Esophagus (tissue), 2 donors: Measurements from ENCODE around the gene MEST. TPM values are rescaled to one million over a fixed set of nuclear protein-coding genes. Genes with fewer than 3 reads are reported as not detected.
"Not testable (repeated sequence)": the region's sequence is repeated elsewhere in the genome, so short reads cannot be mapped to it uniquely, and the experiment has no call there.

Experiments used
- H3K27ac ChIP-seq, 2 donors: one replicate each; pipeline ENCODE4 v1.5.1; 2013; ENCODE audit warnings: low read depth in 2 of 2, mild to moderate bottlenecking in 2 of 2, inconsistent platforms in 1 of 2, low read length in 1 of 2, moderate library complexity in 1 of 2
- H3K27me3 ChIP-seq, 2 donors: one replicate each; pipeline ENCODE4 v1.6.1; 2013; ENCODE audit warnings: low read length in 2 of 2, control low read depth in 1 of 2, mild to moderate bottlenecking in 1 of 2; ENCODE audit not compliant: insufficient read depth in 2 of 2, control insufficient read depth in 1 of 2
- H3K36me3 ChIP-seq, 2 donors: one replicate each; pipeline ENCODE4 v1.6.1; 2013; ENCODE audit warnings: low read length in 1 of 2; ENCODE audit not compliant: control insufficient read depth in 2 of 2, insufficient read depth in 2 of 2
- H3K4me1 ChIP-seq, 2 donors: one replicate each; pipeline ENCODE4 v1.6.1; 2013; ENCODE audit warnings: low read length in 1 of 2; ENCODE audit not compliant: control insufficient read depth in 2 of 2, insufficient read depth in 2 of 2
- H3K4me3 ChIP-seq, 2 donors: one replicate each; pipeline ENCODE4 v1.5.1; 2013; ENCODE audit warnings: low read length in 2 of 2, mild to moderate bottlenecking in 2 of 2, low read depth in 1 of 2, moderate library complexity in 1 of 2
- H3K9me3 ChIP-seq, 2 donors: one replicate each; pipeline ENCODE4 v1.6.1; 2013; ENCODE audit warnings: mild to moderate bottlenecking in 2 of 2, low read depth in 1 of 2, low read length in 1 of 2, moderate library complexity in 1 of 2; ENCODE audit not compliant: control insufficient read depth in 2 of 2, insufficient read depth in 1 of 2
- WGBS, 2 donors: extraction: QIAGEN DNeasy Blood & Tissue Kit; methylation state at CpG; one replicate each; pipeline ENCODE4 v1.1.7; 2013; 5-methylcytosine and 5-hydroxymethylcytosine counted together
- polyA plus RNA-seq, 2 donors: library from polyadenylated mRNA; stranded (reverse); fragments of 200-250 nt; gene quantifications; one replicate each; pipeline ENCODE4 v1.2.3, GENCODE V29; 2013
- donor health status: healthy with polysubstance abuse.
- donor health status: Bipolar disorder and iron deficiency.

MEST gene
- polyA plus RNA-seq, 2 donors = 4.8 to 8.6 TPM

- H3K36me3 ChIP-seq = not testable (repeated sequence)
Measured at GRCh38 chr7:130512038-130512437, 20.2 kb downstream of the MEST start.

DNA sequence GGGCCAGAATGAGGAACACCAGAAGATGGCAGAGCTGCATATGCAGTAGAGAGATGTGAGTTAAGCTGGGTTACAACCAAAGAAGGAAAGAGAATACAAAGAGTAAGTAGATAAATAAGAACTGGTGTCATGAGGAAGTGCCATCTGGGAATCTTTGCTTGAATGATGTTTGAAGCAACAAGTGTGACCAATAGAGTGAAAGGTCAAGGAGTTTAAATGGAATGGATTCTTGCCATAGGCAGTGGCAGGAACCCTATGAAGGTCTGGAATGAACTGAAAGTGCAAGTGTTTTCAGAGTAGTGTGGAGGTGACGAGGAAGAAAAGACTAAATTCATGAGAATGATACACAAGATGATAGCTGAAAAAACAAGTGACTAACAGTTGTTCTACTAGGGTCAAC is 21.6 kb downstream of the MEST start:
- Histone ChIP-seq H3K4me1 (no peaks in the 10 kb centered on the region), H3K36me3 (peaks cover 3% of the 10 kb centered on the region in 2 donors), H3K4me3 (no peak overlapping the region), H3K27ac (no peak overlapping the region), H3K27me3 (no peaks in the 10 kb centered on the region), H3K9me3 (no peaks in the 10 kb centered on the region)
- 93 to 95% methylated on average over 1 of the region's 1 CpG for WGBS, 2 donors

More at GRCh38 chr7:130512038-130512437, 20.2 kb downstream of the MEST start:
- not testable (repeated sequence) for H3K4me1 ChIP-seq, H3K27me3 ChIP-seq, H3K9me3 ChIP-seq, H3K27ac ChIP-seq, H3K4me3 ChIP-seq
- 82 to 95% methylated on average over 3 of the region's 3 CpGs for WGBS, 2 donors

DNA sequence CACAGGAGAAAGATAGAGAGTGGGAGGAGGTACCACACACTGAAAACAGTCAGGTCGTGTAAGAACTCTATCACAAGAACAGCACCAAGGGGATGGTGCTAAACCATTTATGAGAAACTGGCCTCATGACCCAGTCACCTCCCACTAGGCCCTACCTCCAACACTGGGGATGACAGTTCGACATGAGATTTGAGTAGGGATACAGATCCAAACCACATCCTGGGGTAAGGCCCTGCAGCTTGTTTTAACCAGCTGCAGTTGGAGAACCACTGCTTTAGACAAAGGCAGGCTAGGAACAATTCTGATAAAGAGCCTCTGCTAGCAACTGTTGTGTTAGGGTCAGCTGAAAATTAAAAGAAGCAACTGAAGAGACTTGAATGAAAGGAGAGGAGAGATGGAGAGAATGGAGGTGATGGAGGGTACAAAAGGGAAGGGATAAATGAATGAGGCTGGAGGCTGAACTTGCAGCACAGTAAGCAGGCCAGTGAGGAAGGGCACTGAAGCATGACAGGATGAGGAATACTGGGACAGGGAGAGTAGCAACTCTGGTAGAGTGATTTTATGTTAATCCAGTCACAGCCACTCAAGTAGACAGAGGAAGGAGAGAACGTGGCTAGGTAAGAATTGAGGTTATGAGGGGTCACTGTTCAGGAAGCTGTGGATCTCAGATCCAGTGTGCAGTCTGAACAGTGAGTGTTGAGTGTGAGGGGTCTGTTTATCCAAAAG is 23.6 kb downstream of the MEST start:
- no peak overlapping the region for H3K27ac ChIP-seq
- WGBS, 2 donors = 77 to 81% methylated on average over 3 of the region's 3 CpGs
- H3K4me3 ChIP-seq = no peak overlapping the region
- H3K36me3 ChIP-seq = no peaks in the 10 kb centered on the region
- H3K27me3 ChIP-seq = no peaks in the 10 kb centered on the region
- H3K9me3 ChIP-seq = no peaks in the 10 kb centered on the region
- no peaks in the 10 kb centered on the region for H3K4me1 ChIP-seq

DNA sequence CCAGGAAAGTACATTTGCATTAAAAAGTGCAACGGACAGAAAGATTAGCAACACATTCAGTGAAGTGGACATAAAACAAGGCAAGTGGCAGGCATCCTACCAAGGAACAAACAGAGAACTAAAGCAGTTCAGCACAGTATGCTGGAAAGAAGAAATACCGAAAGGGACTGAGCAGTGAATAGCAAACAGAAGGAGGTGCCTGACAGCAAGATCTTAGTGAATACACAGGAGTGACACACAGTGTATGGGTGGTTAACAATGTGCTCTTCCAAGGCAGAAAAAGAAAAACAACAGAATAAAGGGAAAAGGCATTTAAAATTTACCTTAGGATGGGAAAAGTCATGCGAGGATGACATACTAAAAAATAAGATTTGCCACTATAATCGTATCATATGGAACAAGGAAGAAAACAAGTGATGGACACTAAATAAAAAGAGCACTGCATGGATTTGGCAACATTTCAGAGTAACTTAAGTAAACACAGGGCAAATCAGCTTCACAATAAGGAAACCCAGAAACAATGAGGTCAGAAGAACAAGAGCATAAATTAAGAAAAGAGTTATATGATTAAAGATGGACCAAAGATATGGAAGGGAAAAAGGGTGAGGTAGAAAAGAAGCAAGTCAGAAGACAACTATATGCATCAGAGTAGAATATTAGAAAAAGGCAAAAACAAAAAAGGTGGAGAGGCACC is 29.5 kb downstream of the MEST start:
- Histone ChIP-seq H3K9me3 (no peaks in the 10 kb centered on the region), H3K4me1 (no peaks in the 10 kb centered on the region), H3K36me3 (peaks cover 6% of the 10 kb centered on the region in 2 donors), H3K27ac (no peak overlapping the region), H3K27me3 (no peaks in the 10 kb centered on the region), H3K4me3 (no peak overlapping the region)
- WGBS, 2 donors = 90 to 95% methylated on average over 4 of the region's 4 CpGs

DNA sequence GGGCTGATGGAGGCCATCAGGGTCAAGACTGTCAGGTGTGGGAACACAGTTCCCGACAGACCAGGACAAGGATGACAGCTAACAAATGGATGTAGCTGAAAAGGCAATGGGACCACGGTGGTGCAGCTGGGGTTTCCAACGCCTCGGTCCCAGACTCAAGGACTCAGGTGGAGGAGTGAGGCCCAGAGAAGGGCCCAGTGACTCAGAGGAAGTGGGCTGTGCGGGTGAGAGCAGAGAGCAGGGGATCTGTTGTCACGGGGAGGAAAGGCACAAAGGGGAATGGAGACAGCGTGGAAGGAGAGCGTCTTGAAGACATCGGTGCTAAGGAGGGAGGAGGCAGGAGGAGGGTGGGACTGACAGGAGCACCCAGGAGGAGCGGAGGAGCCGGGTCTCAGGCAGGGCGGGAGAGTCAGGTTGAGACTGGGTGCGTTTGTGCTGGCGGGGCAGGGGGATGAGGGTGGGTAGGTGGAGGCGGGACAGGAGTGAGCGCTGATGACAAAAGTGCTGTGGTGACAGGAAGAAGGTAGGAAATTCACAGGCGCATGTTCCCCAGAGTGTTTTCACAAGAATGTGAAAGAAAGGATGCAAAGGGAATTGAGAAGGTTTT is 31.7 kb downstream of the MEST start:
- not testable (repeated sequence) for H3K27ac ChIP-seq, H3K4me1 ChIP-seq, H3K27me3 ChIP-seq, H3K4me3 ChIP-seq, H3K36me3 ChIP-seq, H3K9me3 ChIP-seq
- 92% methylated on average over 17 of the region's 17 CpGs for WGBS, 2 donors

- no peaks in the 10 kb centered on the region for H3K4me1 ChIP-seq
- no peak overlapping the region for H3K27ac ChIP-seq
- 91 to 94% methylated on average over 5 of the region's 5 CpGs for WGBS, 2 donors
Measured at GRCh38 chr7:130524628-130525027, 32.7 kb downstream of the MEST start.

DNA sequence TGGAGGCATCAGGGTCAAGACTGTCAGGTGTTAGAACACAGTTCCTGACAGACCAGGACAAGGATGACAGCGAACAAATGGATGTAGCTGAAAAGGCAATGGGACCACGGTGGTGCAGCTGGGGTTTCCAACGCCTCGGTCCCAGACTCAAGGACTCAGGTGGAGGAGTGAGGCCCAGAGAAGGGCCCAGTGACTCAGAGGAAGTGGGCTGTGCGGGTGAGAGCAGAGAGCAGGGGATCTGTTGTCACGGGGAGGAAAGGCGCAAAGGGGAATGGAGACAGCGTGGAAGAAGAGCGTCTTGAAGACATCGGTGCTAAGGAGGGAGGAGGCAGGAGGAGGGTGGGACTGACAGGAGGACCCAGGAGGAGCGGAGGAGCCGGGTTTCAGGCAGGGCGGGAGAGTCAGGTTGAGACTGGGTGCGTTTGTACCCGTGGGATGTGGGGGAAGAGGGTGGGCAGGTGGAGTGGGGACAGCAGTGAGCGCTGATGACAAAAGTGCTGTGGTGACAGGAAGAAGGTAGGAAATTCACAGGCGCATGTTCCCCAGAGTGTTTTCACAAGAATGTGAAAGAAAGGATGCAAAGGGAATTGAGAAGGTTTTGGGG is 36.0 kb downstream of the MEST start:
- H3K27ac ChIP-seq, H3K4me1 ChIP-seq, H3K27me3 ChIP-seq, H3K9me3 ChIP-seq, H3K4me3 ChIP-seq: not testable (repeated sequence)
- H3K36me3 ChIP-seq = peaks cover 6 to 17% of the 10 kb centered on the region in 2 donors
- WGBS, 2 donors = 84 to 86% methylated on average over 15 to 17 of the region's 17 CpGs

More at GRCh38 chr7:130524628-130525027, 32.7 kb downstream of the MEST start:
- H3K27me3 ChIP-seq = no peaks in the 10 kb centered on the region
- H3K4me3 ChIP-seq = no peak overlapping the region
- H3K9me3 ChIP-seq = no peaks in the 10 kb centered on the region
- peaks cover 6 to 8% of the 10 kb centered on the region in 2 donors for H3K36me3 ChIP-seq

GRCh38 chr7:130529417-130529816 is 37.5 kb downstream of the MEST start:
- Histone ChIP-seq H3K27me3 (no peaks in the 10 kb centered on the region), H3K27ac (no peak overlapping the region), H3K4me1 (no peaks in the 10 kb centered on the region), H3K4me3 (no peak overlapping the region), H3K36me3 (peaks cover 6 to 17% of the 10 kb centered on the region in 2 donors), H3K9me3 (no peaks in the 10 kb centered on the region)
- WGBS, 2 donors = 96% methylated on average over 2 of the region's 2 CpGs

GRCh38 chr7:130537894-130538293 is 46.0 kb downstream of the MEST start:
- H3K9me3 ChIP-seq, H3K4me3 ChIP-seq, H3K27ac ChIP-seq, H3K27me3 ChIP-seq, H3K4me1 ChIP-seq, H3K36me3 ChIP-seq: not testable (repeated sequence)
- 89 to 90% methylated on average over 6 of the region's 6 CpGs for WGBS, 2 donors
